IMR-90 (cell line): ENCODE measurements around the gene JCAD. TPM values are rescaled to one million over a fixed set of nuclear protein-coding genes. Genes with fewer than 3 reads are reported as not detected.

ENCODE experiments used
- ATAC-seq: fragments of 200-7000 bp; cut with Tn5 transposase; 2 replicates; pipeline ENCODE4 v1.9.1; 2020; ENCODE audit warnings: low read depth, mild to moderate bottlenecking, moderate library complexity
- BruUV-seq: library from RNA; stranded (reverse); fragments of 400-500 nt; replicated peaks from 2 replicates; lab custom pipeline; 2021; lab: Mats Ljungman, UMichigan
- CTCF ChIA-PET: fragments of 300-600 bp; formaldehyde crosslinking; extraction: SDS; loops from one replicate; lab custom pipeline; 2021; ENCODE audit warnings: antibody characterized with exemption; lab: Yijun Ruan, JAX
- POLR2A ChIA-PET: fragments of 300-600 bp; sonication (Branson Sonifier 250); formaldehyde crosslinking; loops from one replicate; lab custom pipeline; 2022; ENCODE audit warnings: antibody characterized with exemption; ENCODE audit not compliant: unreplicated experiment; lab: Charles Lee
- DNase-seq: peaks from one replicate; pipeline ENCODE4 v3.0.0; 2013
- H2AFZ ChIP-seq: replicated peaks from 2 replicates; pipeline ENCODE3; 2013; ENCODE audit warnings: low read length, mild to moderate bottlenecking; ENCODE audit not compliant: poor library complexity
- H2AK5ac ChIP-seq: 2 replicates; pipeline ENCODE4 v1.6.1; 2013; ENCODE audit warnings: low read depth, low read length, inconsistent platforms
- H2AK9ac ChIP-seq: replicated peaks from 2 replicates; pipeline ENCODE3; 2013; ENCODE audit warnings: mild to moderate bottlenecking, low read depth, low read length, moderate library complexity; ENCODE audit not compliant: poor library complexity
- H2BK120ac ChIP-seq: 2 replicates; pipeline ENCODE4 v1.6.1; 2013; ENCODE audit warnings: low read depth, low read length, inconsistent platforms
- H2BK15ac ChIP-seq: 3 replicates; pipeline ENCODE4 v1.6.1; 2013; ENCODE audit warnings: low read depth, low read length, inconsistent platforms
- H2BK20ac ChIP-seq: 2 replicates; pipeline ENCODE4 v1.6.1; 2013; ENCODE audit warnings: low read depth, mild to moderate bottlenecking, inconsistent platforms, low read length, moderate library complexity
- H2BK5ac ChIP-seq: 2 replicates; pipeline ENCODE4 v1.6.1; 2013; ENCODE audit warnings: mild to moderate bottlenecking, low read depth, low read length, inconsistent platforms; ENCODE audit not compliant: poor library complexity, severe bottlenecking
- H3K14ac ChIP-seq: replicated peaks from 2 replicates; pipeline ENCODE4 v1.6.1; 2013; ENCODE audit warnings: low read depth, low read length, inconsistent platforms
- H3K18ac ChIP-seq: 2 replicates; pipeline ENCODE4 v1.6.1; 2013; ENCODE audit warnings: low read depth, low read length, control low read depth
- H3K23ac ChIP-seq: 2 replicates; pipeline ENCODE4 v1.6.1; 2013; ENCODE audit warnings: low read depth, low read length, inconsistent platforms
- H3K27ac ChIP-seq: 2 replicates; pipeline ENCODE4 v1.5.1; 2013; ENCODE audit warnings: mild to moderate bottlenecking, control low read depth, low read length; ENCODE audit not compliant: insufficient read depth
- H3K27me3 ChIP-seq: 2 replicates; pipeline ENCODE4 v1.6.1; 2013; ENCODE audit warnings: low read length; ENCODE audit not compliant: control insufficient read depth, insufficient read depth
- H3K36me3 ChIP-seq: 2 replicates; pipeline ENCODE4 v1.6.1; 2013; ENCODE audit warnings: low read length, mixed read lengths; ENCODE audit not compliant: control insufficient read depth, insufficient read depth
- H3K4ac ChIP-seq: 2 replicates; pipeline ENCODE4 v1.6.1; 2013; ENCODE audit warnings: low read depth, low read length, inconsistent platforms
- H3K4me1 ChIP-seq: 2 replicates; pipeline ENCODE4 v1.6.1; 2013; ENCODE audit warnings: low read length, mixed read lengths; ENCODE audit not compliant: control insufficient read depth, insufficient read depth
- H3K4me2 ChIP-seq: 2 replicates; pipeline ENCODE4 v1.6.1; 2013; ENCODE audit warnings: low read depth, mild to moderate bottlenecking, control low read depth, low read length, moderate library complexity
- H3K4me3 ChIP-seq: 2 replicates; pipeline ENCODE4 v1.5.1; 2013; ENCODE audit warnings: low read depth, mild to moderate bottlenecking, control low read depth, low read length, moderate library complexity; ENCODE audit not compliant: insufficient read depth
- H3K56ac ChIP-seq: 2 replicates; pipeline ENCODE4 v1.6.1; 2013; ENCODE audit warnings: low read length, inconsistent platforms; ENCODE audit not compliant: insufficient read depth; ENCODE audit errors: extremely low read depth
- H3K79me1 ChIP-seq, 2 experiments: 2 replicates each; pipeline ENCODE4 v1.6.1; 2013; ENCODE audit warnings: low read length in 2 of 2, inconsistent platforms in 1 of 2, low read depth in 1 of 2
- H3K9ac ChIP-seq: 2 replicates; pipeline ENCODE4 v1.6.1; 2013; ENCODE audit warnings: low read depth, low read length, control low read depth
- H3K9me1 ChIP-seq: 2 replicates; pipeline ENCODE4 v1.6.1; 2013; ENCODE audit warnings: low read length, inconsistent platforms; ENCODE audit not compliant: insufficient read depth
- H3K9me3 ChIP-seq: 2 replicates; pipeline ENCODE4 v1.6.1; 2013; ENCODE audit warnings: low read length; ENCODE audit not compliant: control insufficient read depth, insufficient read depth
- H4K20me1 ChIP-seq: 2 replicates; pipeline ENCODE4 v1.6.1; 2013; ENCODE audit warnings: low read length, inconsistent platforms; ENCODE audit not compliant: insufficient read depth
- H4K5ac ChIP-seq: 2 replicates; pipeline ENCODE4 v1.6.1; 2013; ENCODE audit warnings: mild to moderate bottlenecking, low read depth, low read length, control low read depth
- H4K8ac ChIP-seq, 2 experiments: 2 replicates each; pipeline ENCODE4 v1.6.1; 2013; ENCODE audit warnings: low read depth in 2 of 2, low read length in 2 of 2, control low read depth in 1 of 2, inconsistent platforms in 1 of 2
- H4K91ac ChIP-seq: 2 replicates; pipeline ENCODE4 v1.6.1; 2013; ENCODE audit warnings: low read depth, low read length, inconsistent platforms; ENCODE audit not compliant: insufficient read depth
- BHLHE40 ChIP-seq: fragments of 150-350 bp; IDR thresholded peaks from 2 replicates; pipeline ENCODE4 v1.6.1; 2016; ENCODE audit warnings: mild to moderate bottlenecking, low read depth, low read length
- CEBPB ChIP-seq: IDR thresholded peaks from 2 replicates; pipeline ENCODE4 v1.6.1; 2012; ENCODE audit warnings: low read depth, low read length, improper control_type of control experiment
- CHD1 ChIP-seq: IDR thresholded peaks from 2 replicates; pipeline ENCODE4 v1.6.1; 2012; ENCODE audit warnings: low read depth, low read length, improper control_type of control experiment
- CTCF ChIP-seq: conservative IDR thresholded peaks from 2 replicates; pipeline ENCODE4 v1.5.1; 2012; ENCODE audit warnings: mild to moderate bottlenecking, low read depth, low read length, improper control_type of control experiment
- ELK1 ChIP-seq: fragments of 150-350 bp; IDR thresholded peaks from 2 replicates; pipeline ENCODE4 v1.6.1; 2016; ENCODE audit warnings: low read depth, mild to moderate bottlenecking, low read length, moderate library complexity, borderline replicate concordance
- FOS ChIP-seq: fragments of 150-350 bp; IDR thresholded peaks from 2 replicates; pipeline ENCODE4 v1.6.1; 2016; ENCODE audit warnings: low read depth, low read length
- MAFK ChIP-seq: IDR thresholded peaks from 2 replicates; pipeline ENCODE4 v1.6.1; 2012; ENCODE audit warnings: low read depth, low read length, improper control_type of control experiment
- MAZ ChIP-seq: IDR thresholded peaks from 2 replicates; pipeline ENCODE4 v1.6.1; 2012; ENCODE audit warnings: low read depth, mild to moderate bottlenecking, low read length, improper control_type of control experiment, moderate library complexity, borderline replicate concordance
- NFE2L2 ChIP-seq: fragments of 150-350 bp; IDR thresholded peaks from 2 replicates; pipeline ENCODE4 v1.6.1; 2016; ENCODE audit warnings: low read depth, mild to moderate bottlenecking, low read length
- POLR2A ChIP-seq: IDR thresholded peaks from 2 replicates; pipeline ENCODE4 v1.6.1; 2012; ENCODE audit warnings: mild to moderate bottlenecking, low read depth, low read length
- RAD21 ChIP-seq: IDR thresholded peaks from 2 replicates; pipeline ENCODE4 v1.6.1; 2012; ENCODE audit warnings: low read length, improper control_type of control experiment
- RCOR1 ChIP-seq: IDR thresholded peaks from 2 replicates; pipeline ENCODE4 v1.6.1; 2012; ENCODE audit warnings: mild to moderate bottlenecking, low read length, improper control_type of control experiment; ENCODE audit not compliant: insufficient replicate concordance
- RFX5 ChIP-seq: IDR thresholded peaks from 2 replicates; pipeline ENCODE4 v1.8.0; 2012; ENCODE audit warnings: low read depth, mild to moderate bottlenecking, low read length, moderate library complexity
- SMC3 ChIP-seq: fragments of 150-350 bp; IDR thresholded peaks from 2 replicates; pipeline ENCODE4 v1.6.1; 2016; ENCODE audit warnings: low read depth, mild to moderate bottlenecking, antibody characterized with exemption, low read length, moderate library complexity
- WGBS, 2 experiments: methylation state at CpG; one replicate each; pipeline versions ENCODE4 v1.1.5 to v1.1.7; 2013; ENCODE audit warnings: missing lambda C conversion rate in 2 of 2; ENCODE audit not compliant: insufficient read length in 1 of 2; ENCODE audit errors: extremely low coverage in 2 of 2; 5-methylcytosine and 5-hydroxymethylcytosine counted together
- dilution Hi-C: fragments of 300-500 bp; cut with HindIII; formaldehyde crosslinking; loops from one replicate; pipeline ENCODE4 v1.14.3; 2018; ENCODE audit warnings: low sequenced_read_pairs; ENCODE audit not compliant: unreplicated experiment
- in situ Hi-C: fragments of 300-500 bp; cut with MboI; formaldehyde crosslinking; loops from 3 replicates; pipeline ENCODE4 v1.14.3; 2019; ENCODE audit warnings: low sequenced_read_pairs, inconsistent platforms, mixed read lengths
- intact Hi-C: fragments of 100-400 bp; cut with micrococcal nuclease; formaldehyde crosslinking; loops from 2 replicates; pipeline ENCODE4 v1.10.0; 2022
- polyA plus RNA-seq, 3 experiments: library from polyadenylated mRNA; depleted of rRNA; stranded (reverse); fragments of >200 nt; gene quantifications; 2 replicates each; pipeline ENCODE4 v1.2.3, GENCODE V29; 2012; ENCODE audit warnings: low replicate concordance in 1 of 3
- total RNA-seq: library from RNA; depleted of rRNA; stranded (reverse); fragments of >200 nt; gene quantifications from 2 replicates; pipeline ENCODE4 v1.2.3, GENCODE V29; 2012

Gene JCAD
- total and polyA plus RNA-seq, 2 of the 4 experiments (the other 2 are of a cell fraction), result 15.9 to 16.8 TPM

- Histone ChIP-seq H2AK5ac (no peak overlapping the region), H2AK9ac (no peak overlapping the region), H4K91ac (no peak overlapping the region), H2BK120ac (no peak overlapping the region), H4K8ac (0 out of 4 replicates have a peak overlapping the region, but pooled peaks of 1 of the 2 experiments have one; percentile 15), H3K27ac (no peak overlapping the region), H3K79me1 (peaks cover 61 to 98% of the 10 kb centered on the region in 2 experiments), H3K4me1 (peaks cover 3% of the 10 kb centered on the region), H4K20me1 (peaks cover 87% of the 10 kb centered on the region), H3K9ac (no peak overlapping the region), H3K4me2 (no peak overlapping the region), H3K4me3 (no peak overlapping the region), H3K4ac (no peak overlapping the region), H3K14ac (no peak overlapping the region), H3K9me3 (no peaks in the 10 kb centered on the region), H3K27me3 (no peaks in the 10 kb centered on the region), H2BK15ac (no peak overlapping the region), H3K36me3 (peaks cover 77% of the 10 kb centered on the region), H3K18ac (no peak overlapping the region), H4K5ac (no peak overlapping the region), H2BK5ac (no peak overlapping the region), H2AFZ (no peak overlapping the region), H3K56ac (no peak overlapping the region), H2BK20ac (no peak overlapping the region), H3K9me1 (peaks cover 41% of the 10 kb centered on the region), H3K23ac (no peak overlapping the region)
- DNase-seq (no peak), ATAC-seq (no peak)
- intact Hi-C loops (no loop called here), dilution Hi-C loops (no loop called here), in situ Hi-C loops (no loop called here)
- BruUV-seq, result no TSS peak
- CTCF ChIA-PET, result interaction anchor here (0.9 kb wide), 1 partner anchor 11 kb away, joined by 3 read pairs; no protein-coding TSS in a partner anchor
- POLR2A ChIA-PET, result no interaction called here
- WGBS, 2 experiments, result 70% methylated on average over 2 of the region's 8 CpGs; no CpG with 5 or more reads in 1 of the 2 experiments
- TF ChIP-seq BHLHE40 (no peak), RAD21 (no peak), CHD1 (no peak), POLR2A (no peak), RCOR1 (no peak), ELK1 (no peak), NFE2L2 (no peak), RFX5 (no peak), FOS (no peak), MAZ (no peak), CEBPB (no peak), CTCF (no peak), MAFK (no peak), SMC3 (no peak)
These were observed 17.9 kb downstream of the JCAD start for GRCh38 chr10:30041196-30042105.
